Fibroblast of villous mesenchyme (primary cell): Measurements from ENCODE around the gene SIMC1. TPM values are rescaled to one million over a fixed set of nuclear protein-coding genes. Genes with fewer than 3 reads are reported as not detected.
A peak's percentile ranks its signal among the peaks of the same experiment; 100 is the strongest.
"Not testable (repeated sequence)": the region's sequence is repeated elsewhere in the genome, so short reads cannot be mapped to it uniquely, and the experiment has no call there.

Experiments used
- DNase-seq: peaks from one replicate; pipeline ENCODE4 v3.0.0-alpha.2; 2010; ENCODE audit warnings: low read depth
- H3K4me3 ChIP-seq: 2 replicates; pipeline ENCODE4 v1.5.1; 2011; ENCODE audit warnings: low read depth, mild to moderate bottlenecking, low read length
- CTCF ChIP-seq: IDR thresholded peaks from 2 replicates; pipeline ENCODE4 v1.5.1; 2012; ENCODE audit warnings: low read depth, mild to moderate bottlenecking, low read length; ENCODE audit not compliant: insufficient read depth
- total RNA-seq: library from RNA; depleted of rRNA; stranded (reverse); fragments of >200 nt; gene quantifications from 2 replicates; pipeline ENCODE4 v1.2.3, GENCODE V29; 2012

Gene SIMC1
- total RNA-seq, 1 donor = 5.2 TPM

- not testable (repeated sequence) for H3K4me3 ChIP-seq
- TF ChIP-seq CTCF = peak; percentile 48
- DNase-seq = peak; percentile 62
Observed at GRCh38 chr5:176235155-176235554, 3.1 kb upstream of the SIMC1 start.

GRCh38 chr5:176238645-176239283, 540 bp downstream of the SIMC1 start:
- DNase-seq = not testable (repeated sequence)
- H3K4me3 ChIP-seq = peak overlapping the region; percentile 48

- not testable (repeated sequence) for H3K4me3 ChIP-seq, DNase-seq
Observed at GRCh38 chr5:176239304-176239703, 1.1 kb downstream of the SIMC1 start.

GRCh38 chr5:176244318-176244717, 6.1 kb downstream of the SIMC1 start:
- not testable (repeated sequence) for DNase-seq, H3K4me3 ChIP-seq

GRCh38 chr5:176245074-176245473, 6.8 kb downstream of the SIMC1 start:
- not testable (repeated sequence) for DNase-seq, H3K4me3 ChIP-seq

- DNase-seq, H3K4me3 ChIP-seq: not testable (repeated sequence)
Observed at GRCh38 chr5:176245489-176245888, 7.3 kb downstream of the SIMC1 start.

GRCh38 chr5:176250691-176251090, 12.5 kb downstream of the SIMC1 start:
- DNase-seq, H3K4me3 ChIP-seq: not testable (repeated sequence)

GRCh38 chr5:176252171-176252570, 13.9 kb downstream of the SIMC1 start:
- H3K4me3 ChIP-seq, DNase-seq: not testable (repeated sequence)

- not testable (repeated sequence) for DNase-seq, H3K4me3 ChIP-seq
Observed at GRCh38 chr5:176253370-176254065, 15.3 kb downstream of the SIMC1 start.

- H3K4me3 ChIP-seq = not testable (repeated sequence)
- DNase-seq = peak; percentile 29
Observed at GRCh38 chr5:176254066-176254393, 15.8 kb downstream of the SIMC1 start.

GRCh38 chr5:176257871-176258505, 19.8 kb downstream of the SIMC1 start:
- not testable (repeated sequence) for H3K4me3 ChIP-seq, DNase-seq

- not testable (repeated sequence) for DNase-seq
Observed at GRCh38 chr5:176260682-176261081, 22.5 kb downstream of the SIMC1 start.

GRCh38 chr5:176266448-176266847, 28.2 kb downstream of the SIMC1 start:
- H3K4me3 ChIP-seq, DNase-seq: not testable (repeated sequence)

More at GRCh38 chr5:176260682-176261081, 22.5 kb downstream of the SIMC1 start:
- not testable (repeated sequence) for H3K4me3 ChIP-seq

- not testable (repeated sequence) for H3K4me3 ChIP-seq, DNase-seq
Observed at GRCh38 chr5:176289018-176289417, 50.8 kb downstream of the SIMC1 start.

- DNase-seq, H3K4me3 ChIP-seq: not testable (repeated sequence)
Observed at GRCh38 chr5:176290057-176290840, 52.0 kb downstream of the SIMC1 start.

GRCh38 chr5:176305356-176305755, 67.1 kb downstream of the SIMC1 start:
- H3K4me3 ChIP-seq, DNase-seq: not testable (repeated sequence)
